GM23338 (cell line): ENCODE measurements around the gene GFER. TPM values are rescaled to one million over a fixed set of nuclear protein-coding genes. Genes with fewer than 3 reads are reported as not detected.
A peak's percentile ranks its signal among the peaks of the same experiment; 100 is the strongest.

Source experiments
- ATAC-seq: fragments of 200-7000 bp; cut with Tn5 transposase; 3 replicates; pipeline ENCODE4 v1.9.1; 2020
- DNase-seq: peaks from one replicate; pipeline ENCODE4 v3.0.0-alpha.2; 2015; ENCODE audit warnings: low spot score
- H2AFZ ChIP-seq: fragments of 200-600 bp; sonication (generic); 2 replicates; pipeline ENCODE4 v1.8.0; 2016; ENCODE audit warnings: antibody characterized with exemption, mild to moderate bottlenecking, moderate library complexity
- H3F3A ChIP-seq: fragments of 200-600 bp; sonication (generic); replicated peaks from 2 replicates; pipeline ENCODE4 v1.8.0; 2017; ENCODE audit warnings: antibody characterized with exemption, mixed run types, low read depth
- H3K27ac ChIP-seq: fragments of 200-600 bp; sonication (generic); 2 replicates; pipeline ENCODE4 v1.6.1; 2016; ENCODE audit warnings: low read depth
- H3K27me3 ChIP-seq: fragments of 200-600 bp; sonication (generic); 2 replicates; pipeline ENCODE4 v1.8.0; 2016; ENCODE audit warnings: mild to moderate bottlenecking, mixed run types, moderate library complexity; ENCODE audit not compliant: insufficient read depth
- H3K36me3 ChIP-seq: fragments of 200-600 bp; sonication (generic); 2 replicates; pipeline ENCODE4 v1.8.0; 2016; ENCODE audit warnings: mild to moderate bottlenecking; ENCODE audit not compliant: insufficient read depth
- H3K4me1 ChIP-seq: fragments of 200-600 bp; sonication (generic); 2 replicates; pipeline ENCODE4 v1.8.0; 2016; ENCODE audit warnings: mild to moderate bottlenecking, moderate library complexity; ENCODE audit not compliant: insufficient read depth
- H3K4me2 ChIP-seq: fragments of 200-600 bp; sonication (generic); 2 replicates; pipeline ENCODE4 v1.7.1; 2017; ENCODE audit warnings: mixed run types
- H3K4me3 ChIP-seq: fragments of 200-600 bp; sonication (generic); 2 replicates; pipeline ENCODE4 v1.6.1; 2016; ENCODE audit warnings: mixed run types
- H3K79me2 ChIP-seq: fragments of 200-600 bp; sonication (generic); replicated peaks from 2 replicates; pipeline ENCODE4 v1.8.0; 2017; ENCODE audit warnings: mild to moderate bottlenecking; ENCODE audit not compliant: insufficient read depth
- H3K9me2 ChIP-seq: fragments of 200-600 bp; sonication (generic); 2 replicates; pipeline ENCODE4 v1.8.0; 2017; ENCODE audit not compliant: insufficient read depth
- H4K20me1 ChIP-seq: fragments of 200-600 bp; sonication (generic); replicated peaks from 2 replicates; pipeline ENCODE4 v1.8.0; 2017; ENCODE audit warnings: mild to moderate bottlenecking; ENCODE audit not compliant: insufficient read depth
- H3K27ac Mint-ChIP-seq: 2 replicates; pipeline ENCODE4 v1.8.0; 2020; ENCODE audit warnings: inconsistent platforms, mild to moderate bottlenecking, moderate library complexity, mixed read lengths
- H3K27me3 Mint-ChIP-seq: 3 replicates; pipeline ENCODE4 v1.8.0; 2022; ENCODE audit warnings: low read depth, mild to moderate bottlenecking, moderate library complexity, mixed read lengths, inconsistent platforms; ENCODE audit not compliant: insufficient read depth, poor library complexity
- H3K36me3 Mint-ChIP-seq: 3 replicates; pipeline ENCODE4 v1.8.0; 2021; ENCODE audit warnings: low read depth, mild to moderate bottlenecking, inconsistent platforms, moderate library complexity, mixed read lengths
- H3K4me1 Mint-ChIP-seq: 3 replicates; pipeline ENCODE4 v1.8.0; 2020; ENCODE audit warnings: mild to moderate bottlenecking, inconsistent platforms, mixed read lengths
- H3K4me3 Mint-ChIP-seq: 3 replicates; pipeline ENCODE4 v1.8.0; 2021; ENCODE audit warnings: moderate library complexity, mild to moderate bottlenecking, inconsistent platforms, mixed read lengths
- H3K9me3 Mint-ChIP-seq: 3 replicates; pipeline ENCODE4 v1.8.0; 2020; ENCODE audit warnings: moderate library complexity, mild to moderate bottlenecking, inconsistent platforms, mixed read lengths
- EZH2phosphoT487 ChIP-seq: fragments of 200-600 bp; sonication (generic); IDR thresholded peaks from one replicate; pipeline ENCODE4 v1.8.1; 2018; ENCODE audit warnings: antibody characterized with exemption; ENCODE audit not compliant: unreplicated experiment
- JUNB ChIP-seq: IDR thresholded peaks from one replicate; pipeline ENCODE4 v1.6.1; 2016; ENCODE audit warnings: antibody characterized with exemption; ENCODE audit not compliant: unreplicated experiment
- ZNF462 ChIP-seq: fragments of 250-450 bp; sonication (Bioruptor Pico); IDR thresholded peaks from 2 replicates; pipeline ENCODE4 v1.5.0; 2020; ENCODE audit warnings: mild to moderate bottlenecking, moderate library complexity
- polyA plus RNA-seq: library from polyadenylated mRNA; unstranded; fragments of >200 nt; fragmentation: Nextera tagmentation; extraction: Ambion mirVana; gene quantifications from 2 replicates; pipeline ENCODE4 v1.2.1, GENCODE V29; 2016
- total RNA-seq: library from RNA; depleted of rRNA; stranded (reverse); fragments of >200 nt; shearing (Covaris generic); gene quantifications from 2 replicates; pipeline ENCODE4 v1.2.3, GENCODE V29; 2014
- TF ChIP-seq, protein P1 (sequence below), 2 experiments: fragments of 200-600 bp in 1 of 2; sonication (generic) in 1 of 2; conservative IDR thresholded peaks; 2 replicates each; pipeline versions ENCODE4 v1.5.1 to v1.6.1; 2016 to 2017; ENCODE audit warnings: antibody characterized with exemption in 2 of 2, low read depth in 2 of 2, mild to moderate bottlenecking in 2 of 2, moderate library complexity in 1 of 2

Gene GFER
- total and polyA plus RNA-seq, 2 experiments from 2014 or later: 40.1 to 64.5 TPM

- DNase-seq: no peak
- ATAC-seq: no peak
- Histone ChIP-seq H3K4me2 (peak overlapping the region; percentile 88; the same call in 1 of the 2 replicates), H3K4me3 (0 out of 2 replicates have a peak overlapping the region, but pooled peaks have one; percentile 69), H3K27ac (no peak overlapping the region), H3K27me3 (peaks cover 23% of the 10 kb centered on the region), H2AFZ (no peak overlapping the region), H3K4me1 (peaks cover 7% of the 10 kb centered on the region; the same call in 1 of the 2 replicates), H4K20me1 (no peaks in the 10 kb centered on the region; the same call in 1 of the 2 replicates), H3F3A (peaks cover 16% of the 10 kb centered on the region), H3K79me2 (peaks cover 4% of the 10 kb centered on the region; the same call in 1 of the 2 replicates), H3K9me2 (no peaks in the 10 kb centered on the region), H3K36me3 (no peaks in the 10 kb centered on the region; the same call in 1 of the 2 replicates)
- H3K36me3 Mint-ChIP-seq: peaks cover 16% of the 10 kb centered on the region
- H3K27me3 Mint-ChIP-seq: peaks cover 23% of the 10 kb centered on the region
- peaks cover 12% of the 10 kb centered on the region for H3K4me1 Mint-ChIP-seq
- no peak for TF ChIP-seq EZH2phosphoT487
- TF ChIP-seq JUNB: no peak
- TF ChIP-seq, protein P1, sequence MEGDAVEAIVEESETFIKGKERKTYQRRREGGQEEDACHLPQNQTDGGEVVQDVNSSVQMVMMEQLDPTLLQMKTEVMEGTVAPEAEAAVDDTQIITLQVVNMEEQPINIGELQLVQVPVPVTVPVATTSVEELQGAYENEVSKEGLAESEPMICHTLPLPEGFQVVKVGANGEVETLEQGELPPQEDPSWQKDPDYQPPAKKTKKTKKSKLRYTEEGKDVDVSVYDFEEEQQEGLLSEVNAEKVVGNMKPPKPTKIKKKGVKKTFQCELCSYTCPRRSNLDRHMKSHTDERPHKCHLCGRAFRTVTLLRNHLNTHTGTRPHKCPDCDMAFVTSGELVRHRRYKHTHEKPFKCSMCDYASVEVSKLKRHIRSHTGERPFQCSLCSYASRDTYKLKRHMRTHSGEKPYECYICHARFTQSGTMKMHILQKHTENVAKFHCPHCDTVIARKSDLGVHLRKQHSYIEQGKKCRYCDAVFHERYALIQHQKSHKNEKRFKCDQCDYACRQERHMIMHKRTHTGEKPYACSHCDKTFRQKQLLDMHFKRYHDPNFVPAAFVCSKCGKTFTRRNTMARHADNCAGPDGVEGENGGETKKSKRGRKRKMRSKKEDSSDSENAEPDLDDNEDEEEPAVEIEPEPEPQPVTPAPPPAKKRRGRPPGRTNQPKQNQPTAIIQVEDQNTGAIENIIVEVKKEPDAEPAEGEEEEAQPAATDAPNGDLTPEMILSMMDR (conservative IDR thresholded peaks at IDR 0.05; ENCODE audit: low read depth in 2 of 2): no peak
- TF ChIP-seq ZNF462 (CRISPR knock-in tag): no peak
- H3K27ac Mint-ChIP-seq: no peak overlapping the region
- no peaks in the 10 kb centered on the region for H3K9me3 Mint-ChIP-seq
- H3K4me3 Mint-ChIP-seq: peak overlapping the region; percentile 68
These were observed 9.7 kb downstream of the GFER start for GRCh38 chr16:1993731-1994131.
